Stimulated activated naive CD4-positive, alpha-beta T cell treated with Interleukin-2 at 50 U/mL for 16 hours (primary cell): ENCODE data around the gene HES6.

Source experiments
- DNase-seq: peaks from one replicate; lab custom pipeline; 2025; lab: John Stamatoyannopoulos, UW

The HES6 gene

GRCh38 chr2:238190445-238190844 lies 49.4 kb downstream of the HES6 start:
- no peak for DNase-seq
